IMR-90 (cell line): ENCODE measurements around the gene RIMBP2. TPM values are rescaled to one million over a fixed set of nuclear protein-coding genes. Genes with fewer than 3 reads are reported as not detected.

Source experiments
- ATAC-seq: fragments of 200-7000 bp; cut with Tn5 transposase; 2 replicates; pipeline ENCODE4 v1.9.1; 2020; ENCODE audit warnings: low read depth, mild to moderate bottlenecking, moderate library complexity
- BruUV-seq: library from RNA; stranded (reverse); fragments of 400-500 nt; replicated peaks from 2 replicates; lab custom pipeline; 2021; lab: Mats Ljungman, UMichigan
- CTCF ChIA-PET: fragments of 300-600 bp; formaldehyde crosslinking; extraction: SDS; loops from one replicate; lab custom pipeline; 2021; ENCODE audit warnings: antibody characterized with exemption; lab: Yijun Ruan, JAX
- POLR2A ChIA-PET: fragments of 300-600 bp; sonication (Branson Sonifier 250); formaldehyde crosslinking; loops from one replicate; lab custom pipeline; 2022; ENCODE audit warnings: antibody characterized with exemption; ENCODE audit not compliant: unreplicated experiment; lab: Charles Lee
- DNase-seq: peaks from one replicate; pipeline ENCODE4 v3.0.0; 2013
- H2AFZ ChIP-seq: replicated peaks from 2 replicates; pipeline ENCODE3; 2013; ENCODE audit warnings: low read length, mild to moderate bottlenecking; ENCODE audit not compliant: poor library complexity
- H2AK5ac ChIP-seq: 2 replicates; pipeline ENCODE4 v1.6.1; 2013; ENCODE audit warnings: low read depth, low read length, inconsistent platforms
- H2AK9ac ChIP-seq: replicated peaks from 2 replicates; pipeline ENCODE3; 2013; ENCODE audit warnings: mild to moderate bottlenecking, low read depth, low read length, moderate library complexity; ENCODE audit not compliant: poor library complexity
- H2BK120ac ChIP-seq: 2 replicates; pipeline ENCODE4 v1.6.1; 2013; ENCODE audit warnings: low read depth, low read length, inconsistent platforms
- H2BK15ac ChIP-seq: 3 replicates; pipeline ENCODE4 v1.6.1; 2013; ENCODE audit warnings: low read depth, low read length, inconsistent platforms
- H2BK20ac ChIP-seq: 2 replicates; pipeline ENCODE4 v1.6.1; 2013; ENCODE audit warnings: low read depth, mild to moderate bottlenecking, inconsistent platforms, low read length, moderate library complexity
- H2BK5ac ChIP-seq: 2 replicates; pipeline ENCODE4 v1.6.1; 2013; ENCODE audit warnings: mild to moderate bottlenecking, low read depth, low read length, inconsistent platforms; ENCODE audit not compliant: poor library complexity, severe bottlenecking
- H3K14ac ChIP-seq: replicated peaks from 2 replicates; pipeline ENCODE4 v1.6.1; 2013; ENCODE audit warnings: low read depth, low read length, inconsistent platforms
- H3K18ac ChIP-seq: 2 replicates; pipeline ENCODE4 v1.6.1; 2013; ENCODE audit warnings: low read depth, low read length, control low read depth
- H3K23ac ChIP-seq: 2 replicates; pipeline ENCODE4 v1.6.1; 2013; ENCODE audit warnings: low read depth, low read length, inconsistent platforms
- H3K27ac ChIP-seq: 2 replicates; pipeline ENCODE4 v1.5.1; 2013; ENCODE audit warnings: mild to moderate bottlenecking, control low read depth, low read length; ENCODE audit not compliant: insufficient read depth
- H3K27me3 ChIP-seq: 2 replicates; pipeline ENCODE4 v1.6.1; 2013; ENCODE audit warnings: low read length; ENCODE audit not compliant: control insufficient read depth, insufficient read depth
- H3K36me3 ChIP-seq: 2 replicates; pipeline ENCODE4 v1.6.1; 2013; ENCODE audit warnings: low read length, mixed read lengths; ENCODE audit not compliant: control insufficient read depth, insufficient read depth
- H3K4ac ChIP-seq: 2 replicates; pipeline ENCODE4 v1.6.1; 2013; ENCODE audit warnings: low read depth, low read length, inconsistent platforms
- H3K4me1 ChIP-seq: 2 replicates; pipeline ENCODE4 v1.6.1; 2013; ENCODE audit warnings: low read length, mixed read lengths; ENCODE audit not compliant: control insufficient read depth, insufficient read depth
- H3K4me2 ChIP-seq: 2 replicates; pipeline ENCODE4 v1.6.1; 2013; ENCODE audit warnings: low read depth, mild to moderate bottlenecking, control low read depth, low read length, moderate library complexity
- H3K4me3 ChIP-seq: 2 replicates; pipeline ENCODE4 v1.5.1; 2013; ENCODE audit warnings: low read depth, mild to moderate bottlenecking, control low read depth, low read length, moderate library complexity; ENCODE audit not compliant: insufficient read depth
- H3K56ac ChIP-seq: 2 replicates; pipeline ENCODE4 v1.6.1; 2013; ENCODE audit warnings: low read length, inconsistent platforms; ENCODE audit not compliant: insufficient read depth; ENCODE audit errors: extremely low read depth
- H3K79me1 ChIP-seq, 2 experiments: 2 replicates each; pipeline ENCODE4 v1.6.1; 2013; ENCODE audit warnings: low read length in 2 of 2, inconsistent platforms in 1 of 2, low read depth in 1 of 2
- H3K9ac ChIP-seq: 2 replicates; pipeline ENCODE4 v1.6.1; 2013; ENCODE audit warnings: low read depth, low read length, control low read depth
- H3K9me1 ChIP-seq: 2 replicates; pipeline ENCODE4 v1.6.1; 2013; ENCODE audit warnings: low read length, inconsistent platforms; ENCODE audit not compliant: insufficient read depth
- H3K9me3 ChIP-seq: 2 replicates; pipeline ENCODE4 v1.6.1; 2013; ENCODE audit warnings: low read length; ENCODE audit not compliant: control insufficient read depth, insufficient read depth
- H4K20me1 ChIP-seq: 2 replicates; pipeline ENCODE4 v1.6.1; 2013; ENCODE audit warnings: low read length, inconsistent platforms; ENCODE audit not compliant: insufficient read depth
- H4K5ac ChIP-seq: 2 replicates; pipeline ENCODE4 v1.6.1; 2013; ENCODE audit warnings: mild to moderate bottlenecking, low read depth, low read length, control low read depth
- H4K8ac ChIP-seq, 2 experiments: 2 replicates each; pipeline ENCODE4 v1.6.1; 2013; ENCODE audit warnings: low read depth in 2 of 2, low read length in 2 of 2, control low read depth in 1 of 2, inconsistent platforms in 1 of 2
- H4K91ac ChIP-seq: 2 replicates; pipeline ENCODE4 v1.6.1; 2013; ENCODE audit warnings: low read depth, low read length, inconsistent platforms; ENCODE audit not compliant: insufficient read depth
- FOS ChIP-seq: fragments of 150-350 bp; IDR thresholded peaks from 2 replicates; pipeline ENCODE4 v1.6.1; 2016; ENCODE audit warnings: low read depth, low read length
- MAFK ChIP-seq: IDR thresholded peaks from 2 replicates; pipeline ENCODE4 v1.6.1; 2012; ENCODE audit warnings: low read depth, low read length, improper control_type of control experiment
- MXI1 ChIP-seq: IDR thresholded peaks from 2 replicates; pipeline ENCODE4 v1.6.1; 2012; ENCODE audit warnings: low read depth, mild to moderate bottlenecking, low read length, moderate library complexity, borderline replicate concordance
- RAD21 ChIP-seq: IDR thresholded peaks from 2 replicates; pipeline ENCODE4 v1.6.1; 2012; ENCODE audit warnings: low read length, improper control_type of control experiment
- RCOR1 ChIP-seq: IDR thresholded peaks from 2 replicates; pipeline ENCODE4 v1.6.1; 2012; ENCODE audit warnings: mild to moderate bottlenecking, low read length, improper control_type of control experiment; ENCODE audit not compliant: insufficient replicate concordance
- RFX5 ChIP-seq: IDR thresholded peaks from 2 replicates; pipeline ENCODE4 v1.8.0; 2012; ENCODE audit warnings: low read depth, mild to moderate bottlenecking, low read length, moderate library complexity
- SMC3 ChIP-seq: fragments of 150-350 bp; IDR thresholded peaks from 2 replicates; pipeline ENCODE4 v1.6.1; 2016; ENCODE audit warnings: low read depth, mild to moderate bottlenecking, antibody characterized with exemption, low read length, moderate library complexity
- WGBS, 2 experiments: methylation state at CpG; one replicate each; pipeline versions ENCODE4 v1.1.5 to v1.1.7; 2013; ENCODE audit warnings: missing lambda C conversion rate in 2 of 2; ENCODE audit not compliant: insufficient read length in 1 of 2; ENCODE audit errors: extremely low coverage in 2 of 2; 5-methylcytosine and 5-hydroxymethylcytosine counted together
- dilution Hi-C: fragments of 300-500 bp; cut with HindIII; formaldehyde crosslinking; loops from one replicate; pipeline ENCODE4 v1.14.3; 2018; ENCODE audit warnings: low sequenced_read_pairs; ENCODE audit not compliant: unreplicated experiment
- in situ Hi-C: fragments of 300-500 bp; cut with MboI; formaldehyde crosslinking; loops from 3 replicates; pipeline ENCODE4 v1.14.3; 2019; ENCODE audit warnings: low sequenced_read_pairs, inconsistent platforms, mixed read lengths
- intact Hi-C: fragments of 100-400 bp; cut with micrococcal nuclease; formaldehyde crosslinking; loops from 2 replicates; pipeline ENCODE4 v1.10.0; 2022
- polyA plus RNA-seq, 3 experiments: library from polyadenylated mRNA; depleted of rRNA; stranded (reverse); fragments of >200 nt; gene quantifications; 2 replicates each; pipeline ENCODE4 v1.2.3, GENCODE V29; 2012; ENCODE audit warnings: low replicate concordance in 1 of 3
- total RNA-seq: library from RNA; depleted of rRNA; stranded (reverse); fragments of >200 nt; gene quantifications from 2 replicates; pipeline ENCODE4 v1.2.3, GENCODE V29; 2012
- TF ChIP-seq, protein P1 (sequence below): fragments of 150-350 bp; IDR thresholded peaks from 2 replicates; pipeline ENCODE4 v1.6.1; 2016; ENCODE audit warnings: low read depth, mild to moderate bottlenecking, low read length, moderate library complexity, borderline replicate concordance

The RIMBP2 gene
- total and polyA plus RNA-seq, 2 of the 4 experiments (the other 2 are of a cell fraction) = not detected

DNA sequence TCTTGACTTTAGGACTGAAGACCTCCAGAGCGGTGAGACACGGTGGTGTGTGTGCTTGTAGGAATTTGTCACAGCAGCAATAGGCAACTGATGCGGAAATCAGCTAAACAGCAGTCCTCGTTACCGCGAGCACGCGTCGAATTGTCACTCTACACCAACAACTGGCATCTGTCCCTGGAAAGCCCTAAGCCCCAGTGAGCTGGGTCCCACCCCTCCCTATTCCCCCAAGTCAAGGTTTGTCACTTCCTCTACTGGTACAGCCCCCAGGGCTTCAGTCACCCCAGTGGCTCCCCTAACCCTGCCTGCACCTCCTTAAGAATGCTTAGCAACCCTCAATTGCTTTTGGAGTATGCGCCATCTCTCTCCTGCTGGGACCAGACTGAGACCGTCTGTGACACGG lies 204.8 kb downstream of the RIMBP2 start:
- Histone ChIP-seq H3K79me1 (no peaks in the 10 kb centered on the region), H3K27ac (no peak overlapping the region), H3K23ac (no peak overlapping the region), H3K14ac (no peak overlapping the region), H3K4ac (no peak overlapping the region), H4K5ac (no peak overlapping the region), H3K9me3 (peaks cover 42% of the 10 kb centered on the region), H3K4me3 (no peak overlapping the region), H2BK15ac (no peak overlapping the region), H4K91ac (no peak overlapping the region), H4K20me1 (no peaks in the 10 kb centered on the region), H3K9ac (no peak overlapping the region), H2BK20ac (no peak overlapping the region), H2AK9ac (no peak overlapping the region), H2BK120ac (no peak overlapping the region), H3K4me2 (no peak overlapping the region), H2BK5ac (no peak overlapping the region), H3K18ac (no peak overlapping the region), H2AK5ac (no peak overlapping the region), H3K4me1 (no peaks in the 10 kb centered on the region), H3K36me3 (no peaks in the 10 kb centered on the region), H3K56ac (no peak overlapping the region), H3K27me3 (no peaks in the 10 kb centered on the region), H2AFZ (no peak overlapping the region), H4K8ac (no peak overlapping the region), H3K9me1 (no peaks in the 10 kb centered on the region)
- DNase-seq = no peak
- POLR2A ChIA-PET = no interaction called here
- TF ChIP-seq FOS = no peak
- no peak for TF ChIP-seq MAFK
- no peak for TF ChIP-seq RCOR1
- TF ChIP-seq, protein P1, sequence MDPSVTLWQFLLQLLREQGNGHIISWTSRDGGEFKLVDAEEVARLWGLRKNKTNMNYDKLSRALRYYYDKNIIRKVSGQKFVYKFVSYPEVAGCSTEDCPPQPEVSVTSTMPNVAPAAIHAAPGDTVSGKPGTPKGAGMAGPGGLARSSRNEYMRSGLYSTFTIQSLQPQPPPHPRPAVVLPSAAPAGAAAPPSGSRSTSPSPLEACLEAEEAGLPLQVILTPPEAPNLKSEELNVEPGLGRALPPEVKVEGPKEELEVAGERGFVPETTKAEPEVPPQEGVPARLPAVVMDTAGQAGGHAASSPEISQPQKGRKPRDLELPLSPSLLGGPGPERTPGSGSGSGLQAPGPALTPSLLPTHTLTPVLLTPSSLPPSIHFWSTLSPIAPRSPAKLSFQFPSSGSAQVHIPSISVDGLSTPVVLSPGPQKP = no peak
- no peak for TF ChIP-seq RAD21
- no peak for TF ChIP-seq SMC3
- TF ChIP-seq MXI1 = no peak
- TF ChIP-seq RFX5 = no peak
- no CpG with 5 or more reads among the region's 12 CpGs for WGBS, 2 experiments
- no peak for ATAC-seq
- CTCF ChIA-PET = no interaction called here
- intact Hi-C loops (no loop called here), dilution Hi-C loops (no loop called here), in situ Hi-C loops (no loop called here)
- no TSS peak for BruUV-seq
